Vagina (tissue), 2 donors: ENCODE measurements around the gene C3orf38. TPM values are rescaled to one million over a fixed set of nuclear protein-coding genes. Genes with fewer than 3 reads are reported as not detected.

Experiments used
- DNase-seq, 2 donors: peaks; one replicate each; pipeline ENCODE4 v3.0.0-alpha.2; 2017; ENCODE audit errors: extremely low spot score in 2 of 2
- H3K27ac ChIP-seq: fragments of 200-600 bp; sonication (generic); one replicate; pipeline ENCODE4 v1.5.1; 2019
- H3K27me3 ChIP-seq: fragments of 200-600 bp; sonication (generic); one replicate; pipeline ENCODE4 v1.5.1; 2019
- H3K36me3 ChIP-seq, 2 donors: fragments of 200-600 bp; sonication (generic); one replicate each; pipeline ENCODE4 v1.5.1; 2017 to 2019
- H3K4me1 ChIP-seq: fragments of 200-600 bp; sonication (generic); one replicate; pipeline ENCODE4 v1.5.1; 2019
- H3K4me3 ChIP-seq, 2 donors: fragments of 200-600 bp; sonication (generic); 1 replicate in 1 of 2; 2 replicates in 1 of 2; pipeline ENCODE4 v1.5.1; 2016 to 2019
- H3K9me3 ChIP-seq: fragments of 200-600 bp; sonication (generic); one replicate; pipeline ENCODE4 v1.5.1; 2019
- CTCF ChIP-seq, 3 experiments: fragments of 450-650 bp in 2 of 3; fragments of 200-600 bp in 1 of 3; sonication (generic) in 1 of 3; IDR thresholded peaks; one replicate each; pipeline ENCODE4 v1.5.1; 2017 to 2019; ENCODE audit warnings: antibody characterized with exemption in 3 of 3, mild to moderate bottlenecking in 2 of 3, moderate library complexity in 2 of 3
- POLR2A ChIP-seq, 2 donors: fragments of 450-650 bp; IDR thresholded peaks; one replicate each; pipeline ENCODE4 v1.6.1; 2017; ENCODE audit warnings: antibody characterized with exemption in 2 of 2, mild to moderate bottlenecking in 2 of 2, moderate library complexity in 2 of 2
- POLR2AphosphoS5 ChIP-seq, 2 donors: sonication (generic); formaldehyde crosslinking; IDR thresholded peaks; one replicate each; pipeline ENCODE4 v1.9.0; 2017; ENCODE audit warnings: antibody characterized with exemption in 2 of 2, mild to moderate bottlenecking in 2 of 2, low read depth in 1 of 2; ENCODE audit not compliant: insufficient read depth in 1 of 2
- intact Hi-C: fragments of 100-400 bp; cut with DNase I; formaldehyde crosslinking; loops from one replicate; pipeline ENCODE4 v1.15.1; 2023
- total RNA-seq: library from RNA; depleted of rRNA; stranded (reverse); fragments of >200 nt; gene quantifications from one replicate; pipeline ENCODE4 v1.2.3, GENCODE V29; 2016

Gene C3orf38
- total RNA-seq, 1 donor from 2014 or later = 16.0 TPM

GRCh38 chr3:88191872-88192409 is 42.2 kb downstream of the C3orf38 start:
- no peaks in the 10 kb centered on the region for H3K27me3 ChIP-seq
- no peak for DNase-seq
- no peak overlapping the region for H3K4me3 ChIP-seq
- no peak for TF ChIP-seq POLR2A (IDR thresholded peaks at IDR 0.05)
- H3K27ac ChIP-seq = no peak overlapping the region
- intact Hi-C loops = no loop called here
- H3K36me3 ChIP-seq = no peaks in the 10 kb centered on the region
- H3K4me1 ChIP-seq = no peaks in the 10 kb centered on the region
- no peaks in the 10 kb centered on the region for H3K9me3 ChIP-seq

GRCh38 chr3:88192631-88193030 is 42.9 kb downstream of the C3orf38 start:
- Histone ChIP-seq H3K27me3 (no peaks in the 10 kb centered on the region), H3K27ac (no peak overlapping the region), H3K9me3 (no peaks in the 10 kb centered on the region), H3K4me3 (no peak overlapping the region), H3K4me1 (no peaks in the 10 kb centered on the region), H3K36me3 (no peaks in the 10 kb centered on the region)
- DNase-seq = no peak
- intact Hi-C loops = no loop called here
- TF ChIP-seq POLR2AphosphoS5 (IDR thresholded peaks at IDR 0.05; ENCODE audit: insufficient read depth in 1 of 2, low read depth in 1 of 2) (no peak), POLR2A (IDR thresholded peaks at IDR 0.05) (no peak), CTCF (IDR thresholded peaks at IDR 0.05) (no peak)

- Histone ChIP-seq H3K4me1 (no peaks in the 10 kb centered on the region), H3K9me3 (no peaks in the 10 kb centered on the region), H3K36me3 (no peaks in the 10 kb centered on the region), H3K27me3 (no peaks in the 10 kb centered on the region), H3K4me3 (no peak overlapping the region), H3K27ac (no peak overlapping the region)
- intact Hi-C loops = no loop called here
- no peak for DNase-seq
- no peak for TF ChIP-seq POLR2AphosphoS5 (IDR thresholded peaks at IDR 0.05; ENCODE audit: insufficient read depth in 1 of 2, low read depth in 1 of 2)
- TF ChIP-seq POLR2A (IDR thresholded peaks at IDR 0.05) = no peak
- TF ChIP-seq CTCF (IDR thresholded peaks at IDR 0.05) = no peak
Observed at GRCh38 chr3:88195951-88196434, 46.2 kb downstream of the C3orf38 start.

- DNase-seq = no peak
- Histone ChIP-seq H3K36me3 (no peaks in the 10 kb centered on the region), H3K4me3 (no peak overlapping the region), H3K27me3 (no peaks in the 10 kb centered on the region), H3K27ac (no peak overlapping the region), H3K9me3 (no peaks in the 10 kb centered on the region), H3K4me1 (no peaks in the 10 kb centered on the region)
- TF ChIP-seq POLR2AphosphoS5 (IDR thresholded peaks at IDR 0.05; ENCODE audit: insufficient read depth in 1 of 2, low read depth in 1 of 2) (no peak), POLR2A (IDR thresholded peaks at IDR 0.05) (no peak), CTCF (IDR thresholded peaks at IDR 0.05) (no peak)
- intact Hi-C loops = no loop called here
Observed at GRCh38 chr3:88198121-88198520, 48.4 kb downstream of the C3orf38 start.

GRCh38 chr3:88203642-88204055 is 53.9 kb downstream of the C3orf38 start:
- Histone ChIP-seq H3K36me3 (no peaks in the 10 kb centered on the region), H3K4me3 (no peak overlapping the region), H3K27me3 (no peaks in the 10 kb centered on the region), H3K27ac (no peak overlapping the region), H3K9me3 (no peaks in the 10 kb centered on the region), H3K4me1 (peaks cover 5% of the 10 kb centered on the region)
- TF ChIP-seq POLR2AphosphoS5 (IDR thresholded peaks at IDR 0.05; ENCODE audit: insufficient read depth in 1 of 2, low read depth in 1 of 2) (no peak), POLR2A (IDR thresholded peaks at IDR 0.05) (no peak), CTCF (IDR thresholded peaks at IDR 0.05) (peak in 2 of 3 experiments; percentile 66 to 74)
- intact Hi-C loops = no loop called here
- no peak for DNase-seq

Other genes with a start within 250 kb of the C3orf38 start
- 53.3 TPM for gene CGGBP1, start 91.0 kb upstream of the C3orf38 start, total RNA-seq
- gene ZNF654, start 90.7 kb upstream of the C3orf38 start, total RNA-seq = 16.7 TPM